NCI-H226 (cell line): ENCODE measurements around the gene FOXB1.

ENCODE experiments used
- DNase-seq: peaks from one replicate; pipeline ENCODE4 v3.0.0-alpha.2; 2015

FOXB1 gene

DNA sequence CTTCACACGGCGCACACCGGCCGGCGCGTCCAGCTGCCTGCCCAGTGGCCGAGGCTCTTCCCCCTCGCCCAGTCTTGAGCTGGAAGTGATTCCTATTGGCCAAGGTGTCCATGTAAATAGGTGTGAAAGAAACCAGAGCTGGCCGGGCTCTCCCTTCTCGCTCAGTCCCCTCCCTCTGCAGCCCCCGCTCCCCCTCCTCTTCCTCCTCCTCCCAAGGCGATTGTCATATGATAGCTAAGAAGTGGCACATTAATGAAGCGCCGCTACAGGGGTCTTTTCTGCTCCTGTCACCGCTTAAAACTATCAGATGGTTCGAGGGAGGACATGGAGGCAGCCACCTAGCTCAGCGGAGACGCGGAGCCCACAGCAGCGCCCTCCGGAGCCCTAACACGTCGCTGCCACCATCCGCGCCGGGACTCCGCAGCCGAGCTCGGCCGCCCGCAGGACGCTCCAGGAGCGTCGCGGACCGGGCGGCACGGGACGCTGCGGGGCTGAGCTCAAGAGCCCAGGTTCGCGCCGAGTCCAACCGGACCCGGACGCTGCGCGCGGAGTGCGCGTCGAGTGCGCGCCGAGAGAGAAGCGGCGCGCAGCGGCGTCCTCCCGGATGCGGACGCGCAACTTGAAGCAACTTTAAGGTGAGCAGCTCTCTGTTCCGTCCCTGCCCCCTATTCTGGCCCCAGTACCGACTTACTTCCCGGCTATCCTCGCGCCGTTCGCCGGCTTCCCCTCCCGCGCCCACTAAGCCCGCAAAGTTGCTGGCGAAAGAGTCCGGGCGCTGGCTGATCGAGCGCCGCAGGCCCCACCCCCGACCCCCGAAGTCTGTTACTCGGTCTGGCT is at the start of gene FOXB1:
Gene FOXB1, plus strand, starts transcription at position 303 of the 837 bp plus-strand sequence. CDS start 653 bp downstream, outside the sequence.
- no peak for DNase-seq

GRCh38 chr15:59958288-59958687 is 45.8 kb upstream of the FOXB1 start:
- DNase-seq = no peak

DNA sequence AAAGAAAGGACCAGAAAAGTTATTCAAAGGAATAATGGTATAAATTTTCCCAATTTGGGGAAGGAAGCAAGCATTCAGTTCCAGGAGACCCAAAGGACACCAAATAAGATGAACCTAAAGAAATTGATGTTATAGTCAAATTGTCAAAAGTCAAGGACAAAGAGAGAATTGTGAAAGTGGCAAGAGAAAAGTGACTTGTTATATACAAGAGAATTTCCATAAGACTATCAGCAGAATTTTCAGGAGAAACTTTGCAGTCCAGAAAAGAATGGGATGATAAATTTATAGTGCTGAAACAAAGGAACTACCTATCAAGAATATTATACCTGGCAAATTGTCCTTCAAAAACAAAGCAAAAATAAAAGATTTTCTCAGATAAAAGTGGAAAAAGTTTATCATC is 43.8 kb upstream of the FOXB1 start:
- DNase-seq = no peak

DNA sequence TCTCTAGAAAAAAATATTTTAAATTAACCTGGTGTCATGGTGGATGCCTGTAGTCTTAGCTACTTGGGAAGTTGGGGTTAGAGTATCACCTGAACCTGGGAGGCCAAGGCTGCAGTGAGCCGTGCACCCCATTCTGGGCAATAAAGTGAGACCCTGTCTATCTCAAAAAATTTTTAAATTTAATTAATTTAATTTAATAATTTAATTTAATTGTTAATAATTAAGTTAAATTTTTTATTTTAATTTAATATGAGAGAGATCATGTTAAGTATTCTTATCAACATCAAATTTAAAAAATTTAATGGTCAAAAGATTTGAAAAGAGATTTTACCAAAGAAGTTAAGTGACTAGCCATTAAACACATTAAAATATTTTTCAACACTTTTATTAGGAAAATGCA is 40.8 kb upstream of the FOXB1 start:
- no peak for DNase-seq

DNA sequence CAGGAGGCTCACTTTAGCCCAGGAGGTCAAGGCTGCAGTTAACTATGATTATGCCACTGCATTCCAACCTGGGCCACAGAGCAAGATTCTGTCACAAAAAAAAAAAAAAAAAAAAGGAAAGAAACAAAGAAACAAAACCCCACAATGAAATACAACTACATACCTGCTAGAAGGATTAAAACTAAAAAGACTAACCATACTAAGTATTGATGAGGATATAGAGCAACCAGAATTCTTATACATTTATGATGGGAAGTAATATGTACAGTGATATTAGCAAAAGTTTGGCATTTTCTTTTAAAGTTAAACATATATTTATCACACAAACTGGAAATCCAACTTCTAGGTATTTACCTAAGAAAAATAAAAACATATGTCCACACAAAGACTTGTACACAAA is 40.2 kb upstream of the FOXB1 start:
- no peak for DNase-seq

GRCh38 chr15:59965741-59966140 is 38.4 kb upstream of the FOXB1 start:
- peak; percentile 17 for DNase-seq

DNA sequence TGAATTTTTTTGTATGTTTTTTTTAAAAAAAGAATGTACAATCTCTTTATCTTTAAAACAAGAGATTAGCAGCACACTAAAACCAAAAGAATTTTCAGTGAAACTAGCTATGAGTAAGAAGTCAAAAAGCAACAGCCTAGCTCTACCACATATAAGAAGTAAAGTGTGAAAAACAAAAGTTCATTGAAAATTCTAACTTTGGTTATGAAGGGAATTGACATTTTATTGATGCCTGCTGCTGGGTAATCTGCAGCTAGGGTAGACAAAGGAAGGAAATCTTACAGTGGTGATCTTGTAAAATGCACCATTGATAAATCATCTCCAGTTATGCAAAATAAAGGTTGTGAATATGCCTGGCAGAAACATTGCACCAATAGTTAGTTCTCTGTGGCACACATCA is 37.8 kb upstream of the FOXB1 start:
- peak; percentile 18 for DNase-seq

DNA sequence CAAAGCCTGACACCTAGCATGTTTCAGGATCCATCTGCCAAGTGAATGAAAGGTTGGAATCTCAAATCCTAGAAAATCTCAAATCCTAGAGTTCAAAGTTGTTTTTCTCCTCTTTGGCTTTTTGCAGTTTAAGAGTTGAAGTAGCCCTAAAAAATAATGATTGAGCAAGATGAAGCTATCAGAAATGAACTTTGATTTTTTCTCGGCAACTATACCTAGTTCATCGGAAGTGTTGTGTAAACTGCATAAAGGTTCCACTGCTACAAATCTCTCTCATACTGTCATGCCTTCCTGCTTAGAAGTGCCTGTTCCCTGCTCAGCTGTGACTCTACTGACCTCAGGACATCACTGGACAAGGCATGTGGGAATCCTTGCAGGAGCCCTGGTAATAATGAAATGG is 35.8 kb upstream of the FOXB1 start:
- DNase-seq = no peak

DNA sequence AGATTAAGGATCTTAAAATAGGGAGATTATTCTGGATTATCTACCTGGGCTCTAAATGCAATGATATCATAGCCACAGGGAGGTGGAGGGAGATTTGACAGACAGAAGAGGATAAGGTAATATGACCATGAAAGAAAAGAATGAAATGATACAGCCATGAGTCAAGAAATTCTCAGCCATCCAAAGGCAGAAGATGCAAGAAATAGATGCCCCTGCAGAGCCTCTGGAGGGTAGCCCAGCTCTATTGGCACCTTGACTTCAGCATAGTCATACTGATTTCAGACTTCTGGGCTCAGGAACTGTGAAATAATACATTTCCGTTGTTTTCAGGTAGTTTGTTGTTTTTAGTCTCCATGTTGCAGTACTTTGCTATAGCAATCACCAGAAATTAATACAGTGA is 31.9 kb upstream of the FOXB1 start:
- DNase-seq = peak; percentile 76

- no peak for DNase-seq
Measured at GRCh38 chr15:59976480-59977271, 27.4 kb upstream of the FOXB1 start.

- DNase-seq = no peak
Measured at GRCh38 chr15:59991834-59992233, 12.3 kb upstream of the FOXB1 start.

GRCh38 chr15:59993041-59993750 is 10.9 kb upstream of the FOXB1 start:
- DNase-seq = no peak

- no peak for DNase-seq
Measured at GRCh38 chr15:59993950-59994401, 10.1 kb upstream of the FOXB1 start.

DNA sequence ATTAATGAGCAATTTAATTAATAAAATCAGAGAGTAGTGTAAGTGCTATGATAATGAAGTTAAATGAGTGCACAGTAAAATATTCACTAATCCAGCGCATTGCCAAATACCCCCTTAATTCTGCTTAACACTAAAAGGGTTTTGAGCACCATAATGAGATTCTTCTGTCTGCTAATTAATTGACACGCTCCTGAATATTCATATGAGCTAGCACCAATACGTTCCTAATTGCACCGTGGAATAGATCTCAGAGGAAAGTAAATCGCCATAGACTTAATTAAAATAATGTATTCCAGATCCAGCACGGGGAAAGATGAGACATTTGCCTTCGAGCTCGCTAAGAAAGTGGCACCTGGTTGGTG is 9.6 kb upstream of the FOXB1 start:
- no peak for DNase-seq

DNA sequence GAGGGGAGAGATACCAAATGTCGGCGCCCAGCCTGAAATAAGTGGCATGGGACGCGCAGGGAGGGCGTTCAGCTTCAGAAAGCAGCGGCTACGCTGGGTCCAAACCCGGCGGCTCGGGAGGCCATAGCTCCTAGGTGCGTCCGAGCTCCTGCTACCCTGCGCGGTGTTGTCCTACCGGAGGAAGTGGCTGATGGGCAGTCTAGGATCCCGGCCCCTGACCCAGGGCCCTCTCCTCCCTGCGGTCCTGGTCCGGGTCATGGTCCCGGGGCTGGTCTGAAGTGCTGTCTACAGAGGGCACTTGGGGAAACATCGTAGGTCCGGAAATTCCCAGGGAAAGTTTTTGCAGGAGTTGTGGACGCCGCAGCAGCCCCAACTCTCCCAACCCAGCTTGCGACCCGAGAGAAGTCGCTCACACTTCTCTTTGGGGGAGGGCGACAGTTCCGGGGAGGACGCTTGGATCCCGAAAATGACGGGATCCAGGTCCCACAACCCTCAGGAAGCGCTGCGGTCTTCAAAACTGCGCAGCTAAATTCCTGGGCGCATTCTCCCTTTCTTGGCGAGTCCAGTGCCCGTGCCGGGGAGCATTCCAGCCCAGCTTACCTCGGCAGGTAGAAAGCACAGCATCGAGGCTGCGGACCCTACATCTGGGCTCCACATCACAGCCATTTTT is 9.1 kb upstream of the FOXB1 start:
- no peak for DNase-seq

- DNase-seq = no peak
Measured at GRCh38 chr15:59995568-59996297, 8.4 kb upstream of the FOXB1 start.

- no peak for DNase-seq
Measured at GRCh38 chr15:59996298-59997041, 7.6 kb upstream of the FOXB1 start.

DNA sequence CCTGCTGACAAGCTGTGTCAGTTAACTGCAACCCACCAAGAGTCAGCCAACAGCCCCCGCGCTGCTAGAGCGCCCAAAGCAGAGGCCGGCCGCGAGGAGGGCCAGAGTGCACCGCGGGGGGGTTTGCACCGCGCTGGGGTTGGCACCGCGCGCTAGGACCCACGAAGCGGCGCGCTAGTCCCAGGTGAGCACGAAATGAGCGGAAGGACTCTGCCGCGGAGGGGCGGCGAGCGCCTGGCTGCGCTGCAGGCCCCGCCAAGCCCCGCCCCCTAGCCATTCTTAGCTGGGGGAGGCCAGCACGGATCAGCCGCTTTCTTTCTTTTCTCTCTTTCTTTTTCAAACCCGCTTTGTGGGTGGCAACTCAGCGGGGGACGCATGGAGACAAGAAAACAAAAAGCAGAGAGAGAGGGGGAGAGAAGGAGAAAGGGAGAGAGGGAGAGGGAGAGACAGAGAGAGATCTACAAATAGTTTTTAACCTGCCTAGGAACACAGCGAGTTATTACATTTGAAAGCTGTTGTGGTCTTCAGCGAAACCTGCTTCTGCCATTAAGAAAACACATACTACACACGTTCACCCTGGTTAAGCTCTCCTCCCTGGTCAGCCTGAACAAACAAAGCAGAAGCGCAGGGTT is 6.9 kb upstream of the FOXB1 start:
- DNase-seq = peak; percentile 39

GRCh38 chr15:59998305-59998949 is 5.7 kb upstream of the FOXB1 start:
- no peak for DNase-seq

DNA sequence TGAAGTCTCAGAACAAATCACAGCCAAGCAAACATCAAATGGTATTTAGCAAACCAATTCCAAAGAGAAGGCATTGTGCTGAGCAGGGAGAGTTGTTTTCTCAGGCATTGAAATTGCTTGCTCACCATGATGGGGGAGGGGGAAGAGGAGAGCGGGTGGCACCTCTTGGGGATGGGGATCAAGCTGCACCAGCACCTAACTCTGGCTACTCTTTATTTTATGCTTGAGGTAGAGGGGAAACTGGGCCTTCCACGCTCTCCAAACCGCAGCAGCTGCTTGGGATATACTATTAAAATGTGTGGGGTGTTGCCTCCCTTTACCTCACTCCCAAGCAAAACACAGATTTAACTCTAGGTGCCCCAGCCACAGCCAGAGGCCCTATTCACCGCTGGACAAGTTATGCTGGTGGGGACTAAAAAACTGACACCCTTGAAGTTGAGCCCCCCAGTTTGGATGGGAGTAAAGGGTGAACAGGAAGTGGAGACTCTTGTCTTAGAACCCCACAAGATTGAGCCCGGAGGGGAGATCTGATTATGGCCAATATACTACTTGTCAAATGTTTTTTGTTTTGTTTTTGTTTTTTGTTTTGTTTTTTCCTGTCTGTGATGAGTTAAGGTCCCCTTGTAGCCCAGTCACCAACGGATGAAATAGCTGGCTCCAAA is 5.0 kb upstream of the FOXB1 start:
- no peak for DNase-seq
